ENCODE results near the gene TMEM109.

- TF ChIP-seq CTCF (IDR thresholded peaks at IDR 0.05) (no peak), POLR2A (IDR thresholded peaks at IDR 0.05) (no peak), POLR2AphosphoS5 (IDR thresholded peaks at IDR 0.05) (no peak), EP300 (IDR thresholded peaks at IDR 0.05) (no peak)
These were observed 4.4 kb downstream of the TMEM109 start for GRCh38 chr11:60918251-60918938.
